Vagina (tissue), 2 donors: ENCODE results near the gene CENPM. TPM values are rescaled to one million over a fixed set of nuclear protein-coding genes. Genes with fewer than 3 reads are reported as not detected.

Source experiments
- DNase-seq, 2 donors: peaks; one replicate each; pipeline ENCODE4 v3.0.0-alpha.2; 2017; ENCODE audit errors: extremely low spot score in 2 of 2
- H3K27ac ChIP-seq: fragments of 200-600 bp; sonication (generic); one replicate; pipeline ENCODE4 v1.5.1; 2019
- H3K27me3 ChIP-seq: fragments of 200-600 bp; sonication (generic); one replicate; pipeline ENCODE4 v1.5.1; 2019
- H3K36me3 ChIP-seq, 2 donors: fragments of 200-600 bp; sonication (generic); one replicate each; pipeline ENCODE4 v1.5.1; 2017 to 2019
- H3K4me1 ChIP-seq: fragments of 200-600 bp; sonication (generic); one replicate; pipeline ENCODE4 v1.5.1; 2019
- H3K4me3 ChIP-seq, 2 donors: fragments of 200-600 bp; sonication (generic); 1 replicate in 1 of 2; 2 replicates in 1 of 2; pipeline ENCODE4 v1.5.1; 2016 to 2019
- H3K9me3 ChIP-seq: fragments of 200-600 bp; sonication (generic); one replicate; pipeline ENCODE4 v1.5.1; 2019
- POLR2A ChIP-seq, 2 donors: fragments of 450-650 bp; IDR thresholded peaks; one replicate each; pipeline ENCODE4 v1.6.1; 2017; ENCODE audit warnings: antibody characterized with exemption in 2 of 2, mild to moderate bottlenecking in 2 of 2, moderate library complexity in 2 of 2
- POLR2AphosphoS5 ChIP-seq, 2 donors: sonication (generic); formaldehyde crosslinking; IDR thresholded peaks; one replicate each; pipeline ENCODE4 v1.9.0; 2017; ENCODE audit warnings: antibody characterized with exemption in 2 of 2, mild to moderate bottlenecking in 2 of 2, low read depth in 1 of 2; ENCODE audit not compliant: insufficient read depth in 1 of 2
- intact Hi-C: fragments of 100-400 bp; cut with DNase I; formaldehyde crosslinking; loops from one replicate; pipeline ENCODE4 v1.15.1; 2023
- microRNA counts, 2 donors: library from miRNA; unstranded; fragments of <30 nt; microRNA quantifications; one replicate each; lab custom pipeline; 2016 to 2017
- microRNA-seq: library from miRNA; unstranded; fragments of <30 nt; microRNA quantifications from one replicate; pipeline ENCODE4, GENCODE V29; 2017; ENCODE audit warnings: borderline number of aligned reads, borderline replicate concordance
- small RNA-seq: library from RNA; depleted of rRNA; stranded (forward); fragments of <200 nt; gene quantifications from one replicate; pipeline ENCODE3, GENCODE V24; 2016
- total RNA-seq: library from RNA; depleted of rRNA; stranded (reverse); fragments of >200 nt; gene quantifications from one replicate; pipeline ENCODE4 v1.2.3, GENCODE V29; 2016
- TF ChIP-seq, protein P1 (sequence below), 3 experiments: fragments of 450-650 bp in 2 of 3; fragments of 200-600 bp in 1 of 3; sonication (generic) in 1 of 3; IDR thresholded peaks; one replicate each; pipeline ENCODE4 v1.5.1; 2017 to 2019; ENCODE audit warnings: antibody characterized with exemption in 3 of 3, mild to moderate bottlenecking in 2 of 3, moderate library complexity in 2 of 3

CENPM gene
- total RNA-seq, 1 donor from 2014 or later, result not detected

GRCh38 chr22:41893591-41894375 is 53.2 kb downstream of the CENPM start:
- no peak for DNase-seq
- intact Hi-C loops, result no loop called here
- peaks cover 3 to 79% of the 10 kb centered on the region in 2 donors for H3K36me3 ChIP-seq

GRCh38 chr22:41892721-41893120 is 54.2 kb downstream of the CENPM start:
- Histone ChIP-seq H3K4me1 (no peaks in the 10 kb centered on the region), H3K27me3 (no peaks in the 10 kb centered on the region), H3K4me3 (no peak overlapping the region), H3K27ac (no peak overlapping the region), H3K9me3 (no peaks in the 10 kb centered on the region), H3K36me3 (peaks cover 3 to 74% of the 10 kb centered on the region in 2 donors)
- TF ChIP-seq, protein P1, sequence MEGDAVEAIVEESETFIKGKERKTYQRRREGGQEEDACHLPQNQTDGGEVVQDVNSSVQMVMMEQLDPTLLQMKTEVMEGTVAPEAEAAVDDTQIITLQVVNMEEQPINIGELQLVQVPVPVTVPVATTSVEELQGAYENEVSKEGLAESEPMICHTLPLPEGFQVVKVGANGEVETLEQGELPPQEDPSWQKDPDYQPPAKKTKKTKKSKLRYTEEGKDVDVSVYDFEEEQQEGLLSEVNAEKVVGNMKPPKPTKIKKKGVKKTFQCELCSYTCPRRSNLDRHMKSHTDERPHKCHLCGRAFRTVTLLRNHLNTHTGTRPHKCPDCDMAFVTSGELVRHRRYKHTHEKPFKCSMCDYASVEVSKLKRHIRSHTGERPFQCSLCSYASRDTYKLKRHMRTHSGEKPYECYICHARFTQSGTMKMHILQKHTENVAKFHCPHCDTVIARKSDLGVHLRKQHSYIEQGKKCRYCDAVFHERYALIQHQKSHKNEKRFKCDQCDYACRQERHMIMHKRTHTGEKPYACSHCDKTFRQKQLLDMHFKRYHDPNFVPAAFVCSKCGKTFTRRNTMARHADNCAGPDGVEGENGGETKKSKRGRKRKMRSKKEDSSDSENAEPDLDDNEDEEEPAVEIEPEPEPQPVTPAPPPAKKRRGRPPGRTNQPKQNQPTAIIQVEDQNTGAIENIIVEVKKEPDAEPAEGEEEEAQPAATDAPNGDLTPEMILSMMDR (IDR thresholded peaks at IDR 0.05), result no peak
- no peak for TF ChIP-seq POLR2A (IDR thresholded peaks at IDR 0.05)
- TF ChIP-seq POLR2AphosphoS5 (IDR thresholded peaks at IDR 0.05; ENCODE audit: insufficient read depth in 1 of 2, low read depth in 1 of 2), result no peak
- DNase-seq, result no peak
- intact Hi-C loops, result no loop called here

More at GRCh38 chr22:41893591-41894375, 53.2 kb downstream of the CENPM start:
- no peak overlapping the region for H3K4me3 ChIP-seq
- no peaks in the 10 kb centered on the region for H3K9me3 ChIP-seq
- no peaks in the 10 kb centered on the region for H3K4me1 ChIP-seq
- no peak overlapping the region for H3K27ac ChIP-seq
- H3K27me3 ChIP-seq, result no peaks in the 10 kb centered on the region
- TF ChIP-seq, protein P1 (IDR thresholded peaks at IDR 0.05), result no peak
- TF ChIP-seq POLR2AphosphoS5 (IDR thresholded peaks at IDR 0.05; ENCODE audit: insufficient read depth in 1 of 2, low read depth in 1 of 2) (no peak), POLR2A (IDR thresholded peaks at IDR 0.05) (no peak)

DNA sequence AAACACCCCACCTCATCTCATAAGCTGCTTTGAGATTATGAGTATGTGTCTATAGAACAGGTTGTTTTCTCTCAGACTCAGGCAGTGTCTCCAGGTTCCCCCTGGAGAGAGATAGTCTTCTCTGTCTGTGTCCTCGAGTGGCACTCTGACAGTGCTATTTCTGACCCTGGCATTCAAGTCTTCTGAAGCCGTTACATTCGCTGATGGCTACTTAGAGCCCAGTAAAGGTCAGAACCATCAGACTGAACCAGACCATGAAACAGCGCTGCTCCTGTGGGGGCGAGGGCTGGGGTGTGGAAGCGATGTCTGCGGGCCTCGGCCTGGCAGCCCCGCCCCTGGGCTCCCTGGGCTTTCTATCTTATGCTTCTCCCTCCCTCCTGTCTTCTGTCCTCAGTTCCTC is 55.5 kb downstream of the CENPM start:
- TF ChIP-seq, protein P1 (IDR thresholded peaks at IDR 0.05), result no peak
- TF ChIP-seq POLR2AphosphoS5 (IDR thresholded peaks at IDR 0.05; ENCODE audit: insufficient read depth in 1 of 2, low read depth in 1 of 2) (no peak), POLR2A (IDR thresholded peaks at IDR 0.05) (no peak)
- Histone ChIP-seq H3K27ac (no peak overlapping the region), H3K9me3 (no peaks in the 10 kb centered on the region), H3K27me3 (no peaks in the 10 kb centered on the region), H3K4me3 (no peak overlapping the region), H3K36me3 (peaks cover 3 to 73% of the 10 kb centered on the region in 2 donors), H3K4me1 (no peaks in the 10 kb centered on the region)
- DNase-seq, result no peak
- intact Hi-C loops, result no loop called here

MicroRNAs within 50 kb of the gene (microRNA counts, 767-probe panel; counts per million panel counts)
- microRNA hsa-miR-33a-5p (lab: Ali Mortazavi, UCI), result 238 to 884 counts per million in 2 donors

Small RNA genes lying within 50 kb of the gene (microRNA-seq; reads per million reads assigned to microRNA genes)
- 13.4 reads per million, percentile 26 among the genes with 10 or more reads in this experiment for gene MIR33A

Small RNA genes lying within 50 kb of the gene (small RNA-seq; reads per million reads assigned to genes)
- gene MIR33A, result not detected

Other genes with a start within 250 kb of the CENPM start
- 6.4 TPM for gene MEI1, start 247.6 kb downstream of the CENPM start, total RNA-seq
- 8.8 TPM for gene CCDC134, start 146.5 kb downstream of the CENPM start, total RNA-seq
- 98.0 TPM for gene SREBF2, start 114.0 kb downstream of the CENPM start, total RNA-seq
- not detected for gene SHISA8, start 32.1 kb downstream of the CENPM start, total RNA-seq
- not detected for gene TNFRSF13C, start 20.3 kb downstream of the CENPM start, total RNA-seq
- gene SEPTIN3, start 22.3 kb upstream of the CENPM start, total RNA-seq, result 1.5 TPM
- 2.0 TPM for gene WBP2NL, start 51.6 kb upstream of the CENPM start, total RNA-seq
- 28.2 TPM for gene NAGA, start 123.7 kb upstream of the CENPM start, total RNA-seq
- gene PHETA2, start 127.1 kb upstream of the CENPM start, total RNA-seq, result 14.2 TPM
- 40.3 TPM for gene SMDT1, start 132.5 kb upstream of the CENPM start, total RNA-seq
- 42.0 TPM for gene NDUFA6, start 143.6 kb upstream of the CENPM start, total RNA-seq
- 1.7 TPM for gene CYP2D6, start 183.7 kb upstream of the CENPM start, total RNA-seq